ENCODE measurements around the gene MBD1. TPM values are rescaled to one million over a fixed set of nuclear protein-coding genes. Genes with fewer than 3 reads are reported as not detected.
"Not testable (repeated sequence)": the region's sequence is repeated elsewhere in the genome, so short reads cannot be mapped to it uniquely, and the experiment has no call there.

The MBD1 gene
- total RNA-seq, 2 donors from 2014 or later: 47.9 to 77.1 TPM

- DNase-seq (ENCODE audit: low spot score): no peak
- peaks cover 0 to 8% of the 10 kb centered on the region in 2 donors for H3K4me1 ChIP-seq
- no peaks in the 10 kb centered on the region for H3K36me3 ChIP-seq
- no peak for TF ChIP-seq CTCF (IDR thresholded peaks at IDR 0.05)
- H3K9me3 ChIP-seq: no peaks in the 10 kb centered on the region
- H3K4me3 ChIP-seq: peak overlapping the region; percentile 32 to 47
- H3K27me3 ChIP-seq: peaks cover 0 to 11% of the 10 kb centered on the region in 2 donors
- H3K27ac ChIP-seq: no peak overlapping the region
These were observed 17.3 kb upstream of the MBD1 start for GRCh38 chr18:50298443-50299284.

GRCh38 chr18:50297621-50298442, 16.5 kb upstream of the MBD1 start:
- Histone ChIP-seq H3K36me3 (no peaks in the 10 kb centered on the region), H3K9me3 (no peaks in the 10 kb centered on the region), H3K27ac (no peak overlapping the region), H3K4me3 (peak overlapping the region; percentile 32 to 47), H3K27me3 (peaks cover 0 to 11% of the 10 kb centered on the region in 2 donors), H3K4me1 (peaks cover 0 to 8% of the 10 kb centered on the region in 2 donors)
- DNase-seq (ENCODE audit: low spot score): peak; percentile 79
- TF ChIP-seq CTCF (IDR thresholded peaks at IDR 0.05): no peak

- H3K27me3 ChIP-seq: no peaks in the 10 kb centered on the region
- no peak for DNase-seq (ENCODE audit: low spot score)
- no peak overlapping the region for H3K27ac ChIP-seq
- H3K4me3 ChIP-seq: no peak overlapping the region
- TF ChIP-seq CTCF (IDR thresholded peaks at IDR 0.05): no peak
- H3K9me3 ChIP-seq: no peaks in the 10 kb centered on the region
- no peaks in the 10 kb centered on the region for H3K4me1 ChIP-seq
- H3K36me3 ChIP-seq: no peaks in the 10 kb centered on the region
These were observed 11.7 kb upstream of the MBD1 start for GRCh38 chr18:50293039-50293438.

GRCh38 chr18:50289108-50289443, 7.8 kb upstream of the MBD1 start:
- peaks cover 14% of the 10 kb centered on the region for H3K36me3 ChIP-seq
- DNase-seq (ENCODE audit: low spot score): no peak

GRCh38 chr18:50288348-50289107, 7.2 kb upstream of the MBD1 start:
- H3K4me1 ChIP-seq: peaks cover 0 to 13% of the 10 kb centered on the region in 2 donors
- not testable (repeated sequence) for H3K27me3 ChIP-seq; DNase-seq (ENCODE audit: low spot score); H3K9me3 ChIP-seq
- peak overlapping the region; percentile 87 to 90 for H3K27ac ChIP-seq
- H3K4me3 ChIP-seq: peak overlapping the region; percentile 62 to 76
- peaks cover 19% of the 10 kb centered on the region for H3K36me3 ChIP-seq

More at GRCh38 chr18:50289108-50289443, 7.8 kb upstream of the MBD1 start:
- Histone ChIP-seq H3K4me1 (peaks cover 0 to 13% of the 10 kb centered on the region in 2 donors), H3K27ac (no peak overlapping the region), H3K9me3 (no peaks in the 10 kb centered on the region), H3K27me3 (no peaks in the 10 kb centered on the region), H3K4me3 (no peak overlapping the region)
- TF ChIP-seq CTCF (IDR thresholded peaks at IDR 0.05): no peak
